ENCODE measurements around the gene PHRF1. TPM values are rescaled to one million over a fixed set of nuclear protein-coding genes. Genes with fewer than 3 reads are reported as not detected.

The PHRF1 gene
- total RNA-seq, 1 donor: 27.5 TPM

DNA sequence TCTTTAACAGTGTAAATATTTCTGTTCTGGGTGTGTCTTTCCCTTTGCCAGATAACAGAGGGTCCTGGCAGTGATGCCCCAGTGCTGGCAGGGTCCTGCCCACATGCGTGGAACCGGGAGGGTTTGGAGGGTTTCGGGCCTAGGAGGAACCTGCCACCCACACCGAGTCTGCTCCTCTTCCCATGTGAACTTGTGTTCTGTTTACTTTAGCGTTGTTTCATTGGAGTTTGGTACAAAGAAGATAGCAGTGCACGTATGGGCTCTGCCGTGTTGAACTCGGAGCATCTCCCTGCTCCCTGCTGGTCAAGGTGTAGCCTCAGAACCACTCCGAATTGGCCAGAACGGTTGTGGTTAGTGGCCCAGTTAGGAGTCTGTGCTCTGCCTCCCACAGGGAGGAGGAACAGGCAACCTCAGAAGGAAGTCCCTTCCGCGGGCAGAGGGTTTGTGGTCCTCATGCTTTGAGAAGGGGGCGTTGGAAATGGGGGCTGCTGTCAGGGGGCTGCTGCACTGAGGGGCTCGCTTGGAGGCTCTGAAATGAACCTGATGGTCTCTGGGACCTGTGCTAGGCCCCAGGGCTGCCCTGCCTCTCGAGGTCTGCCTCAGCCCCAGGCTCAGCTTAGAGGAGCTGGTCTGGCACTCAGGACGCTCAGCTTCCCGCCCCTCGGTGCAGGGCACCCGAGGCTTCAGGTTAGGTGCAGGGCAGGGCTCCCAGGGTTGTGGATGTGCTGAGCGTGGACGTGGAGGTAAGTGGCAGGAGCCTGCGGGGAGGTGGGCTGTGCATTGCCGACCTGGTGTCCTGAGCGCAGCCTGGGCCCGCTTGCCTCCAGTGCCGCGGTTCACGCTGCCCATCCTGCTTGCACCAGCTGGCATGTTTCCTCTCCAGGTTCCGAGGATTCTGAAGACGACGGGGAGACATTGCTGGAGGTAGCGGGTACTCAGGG, 10.4 kb downstream of the PHRF1 start:
- no peak overlapping the region for H2AFZ ChIP-seq (ENCODE audit: low read length)
- no peak overlapping the region for H3K27ac ChIP-seq (ENCODE audit: low read depth, low read length)
- peaks cover 78% of the 10 kb centered on the region for H3K79me2 ChIP-seq (ENCODE audit: insufficient read depth, low read length)
- TF ChIP-seq, protein P1, sequence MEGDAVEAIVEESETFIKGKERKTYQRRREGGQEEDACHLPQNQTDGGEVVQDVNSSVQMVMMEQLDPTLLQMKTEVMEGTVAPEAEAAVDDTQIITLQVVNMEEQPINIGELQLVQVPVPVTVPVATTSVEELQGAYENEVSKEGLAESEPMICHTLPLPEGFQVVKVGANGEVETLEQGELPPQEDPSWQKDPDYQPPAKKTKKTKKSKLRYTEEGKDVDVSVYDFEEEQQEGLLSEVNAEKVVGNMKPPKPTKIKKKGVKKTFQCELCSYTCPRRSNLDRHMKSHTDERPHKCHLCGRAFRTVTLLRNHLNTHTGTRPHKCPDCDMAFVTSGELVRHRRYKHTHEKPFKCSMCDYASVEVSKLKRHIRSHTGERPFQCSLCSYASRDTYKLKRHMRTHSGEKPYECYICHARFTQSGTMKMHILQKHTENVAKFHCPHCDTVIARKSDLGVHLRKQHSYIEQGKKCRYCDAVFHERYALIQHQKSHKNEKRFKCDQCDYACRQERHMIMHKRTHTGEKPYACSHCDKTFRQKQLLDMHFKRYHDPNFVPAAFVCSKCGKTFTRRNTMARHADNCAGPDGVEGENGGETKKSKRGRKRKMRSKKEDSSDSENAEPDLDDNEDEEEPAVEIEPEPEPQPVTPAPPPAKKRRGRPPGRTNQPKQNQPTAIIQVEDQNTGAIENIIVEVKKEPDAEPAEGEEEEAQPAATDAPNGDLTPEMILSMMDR (IDR thresholded peaks at IDR 0.05; ENCODE audit: extremely low read depth, low read depth, low read length): no peak
- peaks cover 57% of the 10 kb centered on the region for H4K20me1 ChIP-seq (ENCODE audit: insufficient read depth, low read length)
- H3K4me2 ChIP-seq (ENCODE audit: insufficient read depth, low read length): no peak overlapping the region
- H3K36me3 ChIP-seq (ENCODE audit: insufficient read depth, low read length): peaks cover 54% of the 10 kb centered on the region
- peaks cover 9% of the 10 kb centered on the region for H3K4me1 ChIP-seq (ENCODE audit: insufficient read depth, low read length)
- no peak for DNase-seq (ENCODE audit: insufficient read length, low spot score, missing footprints)
- H3K4me3 ChIP-seq (ENCODE audit: insufficient read depth, low read length): no peak overlapping the region
- H3K27me3 ChIP-seq (ENCODE audit: insufficient read depth, low read length): no peaks in the 10 kb centered on the region
- H3K9me3 ChIP-seq (ENCODE audit: low read depth, low read length): no peaks in the 10 kb centered on the region

DNA sequence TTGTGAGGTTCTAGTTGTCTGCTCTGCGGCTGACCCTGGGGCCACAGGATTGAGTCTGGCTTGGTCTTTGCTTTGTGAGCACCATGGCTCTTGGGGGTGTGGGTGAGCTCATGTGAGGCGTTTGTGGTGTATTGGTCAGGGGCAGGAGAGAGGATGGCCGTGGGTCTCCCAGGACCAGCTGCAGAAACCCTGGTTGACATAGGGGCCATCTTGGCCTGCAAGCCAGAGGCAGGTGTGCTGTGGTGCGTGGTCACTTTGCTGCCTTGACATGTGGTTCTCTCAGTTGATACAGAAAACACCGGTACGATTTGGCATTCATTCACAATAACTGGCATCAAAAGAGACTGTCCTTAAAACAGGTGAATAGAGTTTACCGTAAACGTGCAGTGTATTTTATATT, 11.3 kb downstream of the PHRF1 start:
- DNase-seq (ENCODE audit: insufficient read length, low spot score, missing footprints): no peak
- Histone ChIP-seq H3K9me3 (ENCODE audit: low read depth, low read length) (no peaks in the 10 kb centered on the region), H2AFZ (ENCODE audit: low read length) (no peak overlapping the region), H4K20me1 (ENCODE audit: insufficient read depth, low read length) (peaks cover 54% of the 10 kb centered on the region), H3K4me2 (ENCODE audit: insufficient read depth, low read length) (no peak overlapping the region), H3K27me3 (ENCODE audit: insufficient read depth, low read length) (no peaks in the 10 kb centered on the region), H3K79me2 (ENCODE audit: insufficient read depth, low read length) (peaks cover 74% of the 10 kb centered on the region), H3K27ac (ENCODE audit: low read depth, low read length) (peak overlapping the region; percentile 25), H3K4me1 (ENCODE audit: insufficient read depth, low read length) (peaks cover 9% of the 10 kb centered on the region), H3K4me3 (ENCODE audit: insufficient read depth, low read length) (no peak overlapping the region), H3K36me3 (ENCODE audit: insufficient read depth, low read length) (peaks cover 60% of the 10 kb centered on the region)
- TF ChIP-seq, protein P1 (IDR thresholded peaks at IDR 0.05; ENCODE audit: extremely low read depth, low read depth, low read length): no peak

DNA sequence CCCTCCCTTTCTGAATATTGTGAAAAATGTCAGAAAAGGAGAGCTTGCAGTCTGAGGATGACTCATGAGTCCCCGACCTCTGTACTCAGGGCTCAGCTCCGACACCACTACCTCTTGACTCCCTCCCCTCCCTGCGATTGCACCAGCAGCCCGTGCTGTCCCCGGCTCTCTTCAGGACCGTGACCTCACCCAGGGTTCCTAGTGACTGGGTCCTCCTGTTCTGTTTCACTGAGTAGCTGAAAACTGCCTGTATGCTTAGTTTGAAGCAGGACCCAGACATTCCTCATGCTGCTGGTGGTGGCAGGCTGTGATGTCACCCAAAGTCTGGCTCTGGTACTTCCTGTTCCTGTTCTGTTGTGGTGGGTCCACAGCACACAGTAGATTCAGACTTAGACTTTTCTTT, 11.7 kb downstream of the PHRF1 start:
- Histone ChIP-seq H4K20me1 (ENCODE audit: insufficient read depth, low read length) (peaks cover 54% of the 10 kb centered on the region), H3K4me2 (ENCODE audit: insufficient read depth, low read length) (no peak overlapping the region), H3K36me3 (ENCODE audit: insufficient read depth, low read length) (peaks cover 63% of the 10 kb centered on the region), H3K4me3 (ENCODE audit: insufficient read depth, low read length) (no peak overlapping the region), H3K9me3 (ENCODE audit: low read depth, low read length) (no peaks in the 10 kb centered on the region), H3K27me3 (ENCODE audit: insufficient read depth, low read length) (no peaks in the 10 kb centered on the region), H3K4me1 (ENCODE audit: insufficient read depth, low read length) (peaks cover 9% of the 10 kb centered on the region), H2AFZ (ENCODE audit: low read length) (no peak overlapping the region), H3K27ac (ENCODE audit: low read depth, low read length) (peak overlapping the region; percentile 57), H3K79me2 (ENCODE audit: insufficient read depth, low read length) (peaks cover 73% of the 10 kb centered on the region)
- peak; percentile 95 for DNase-seq (ENCODE audit: insufficient read length, low spot score, missing footprints)
- TF ChIP-seq, protein P1 (IDR thresholded peaks at IDR 0.05; ENCODE audit: extremely low read depth, low read depth, low read length): no peak

DNA sequence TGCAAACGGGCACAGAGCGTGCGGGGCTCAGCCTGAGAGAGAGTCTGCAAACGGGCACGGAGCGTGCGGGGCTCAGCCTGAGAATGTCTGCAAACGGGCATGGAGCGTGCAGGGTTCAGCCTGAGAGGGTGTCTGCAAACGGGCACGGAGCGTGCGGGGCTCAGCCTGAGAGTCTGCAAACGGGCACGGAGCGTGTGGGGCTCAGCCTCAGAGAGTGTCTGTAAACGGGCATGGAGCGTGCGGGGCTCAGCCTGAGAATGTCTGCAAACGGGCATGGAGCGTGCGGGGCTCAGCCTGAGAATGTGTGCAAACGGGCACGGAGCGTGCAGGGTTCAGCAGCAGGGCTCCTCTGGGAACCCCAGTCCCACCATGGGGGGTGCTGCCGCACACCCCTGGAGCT, 13.5 kb downstream of the PHRF1 start:
- peaks cover 71% of the 10 kb centered on the region for H3K79me2 ChIP-seq (ENCODE audit: insufficient read depth, low read length)
- no peak overlapping the region for H3K4me3 ChIP-seq (ENCODE audit: insufficient read depth, low read length)
- no peaks in the 10 kb centered on the region for H3K27me3 ChIP-seq (ENCODE audit: insufficient read depth, low read length)
- no peak for DNase-seq (ENCODE audit: insufficient read length, low spot score, missing footprints)
- no peak overlapping the region for H2AFZ ChIP-seq (ENCODE audit: low read length)
- H4K20me1 ChIP-seq (ENCODE audit: insufficient read depth, low read length): peaks cover 41% of the 10 kb centered on the region
- H3K9me3 ChIP-seq (ENCODE audit: low read depth, low read length): no peaks in the 10 kb centered on the region
- TF ChIP-seq, protein P1 (IDR thresholded peaks at IDR 0.05; ENCODE audit: extremely low read depth, low read depth, low read length): no peak
- H3K4me1 ChIP-seq (ENCODE audit: insufficient read depth, low read length): peaks cover 9% of the 10 kb centered on the region
- H3K36me3 ChIP-seq (ENCODE audit: insufficient read depth, low read length): peaks cover 66% of the 10 kb centered on the region
- no peak overlapping the region for H3K27ac ChIP-seq (ENCODE audit: low read depth, low read length)
- no peak overlapping the region for H3K4me2 ChIP-seq (ENCODE audit: insufficient read depth, low read length)
